H1 (cell line): Measurements from ENCODE around the gene BUD23.

Experiments used
- HDAC2 ChIP-seq, 2 experiments: fragments of 300-600 bp in 1 of 2; sonication (generic) in 1 of 2; IDR thresholded peaks; 2 replicates each; pipeline ENCODE4 v1.6.1; 2011 to 2012; ENCODE audit warnings: low read depth in 2 of 2, low read length in 2 of 2, mild to moderate bottlenecking in 2 of 2, moderate library complexity in 2 of 2, borderline replicate concordance in 1 of 2, inconsistent platforms in 1 of 2
- HDAC6 ChIP-seq: IDR thresholded peaks from one replicate; pipeline ENCODE4 v1.7.1; 2012; ENCODE audit warnings: low read depth, mild to moderate bottlenecking, inconsistent platforms, low read length, moderate library complexity
- MAX ChIP-seq: IDR thresholded peaks from 2 replicates; pipeline ENCODE4 v1.6.1; 2012; ENCODE audit warnings: inconsistent platforms
- POLR2AphosphoS5 ChIP-seq: IDR thresholded peaks from 2 replicates; pipeline ENCODE4 v1.6.1; 2011; ENCODE audit warnings: low read depth, low read length
- SIN3A ChIP-seq, 2 experiments: IDR thresholded peaks in 1 of 2; conservative IDR thresholded peaks in 1 of 2; 2 replicates each; pipeline ENCODE4 v1.6.1; 2011 to 2012; ENCODE audit warnings: low read length in 2 of 2, improper control_type of control experiment in 1 of 2, low read depth in 1 of 2, mild to moderate bottlenecking in 1 of 2
- SRF ChIP-seq: IDR thresholded peaks from 2 replicates; pipeline ENCODE4 v1.6.1; 2011; ENCODE audit warnings: mild to moderate bottlenecking, low read depth, low read length, moderate library complexity
- TBP ChIP-seq: IDR thresholded peaks from 2 replicates; pipeline ENCODE4 v1.6.1; 2011; ENCODE audit warnings: low read depth, low read length, improper control_type of control experiment
- USF2 ChIP-seq: IDR thresholded peaks from 2 replicates; pipeline ENCODE4 v1.6.1; 2011; ENCODE audit warnings: low read length, improper control_type of control experiment
- TF ChIP-seq, protein P1 (sequence below), 3 experiments: IDR thresholded peaks; 1 replicate in 2 of 3; 2 replicates in 1 of 3; pipeline versions ENCODE4 v1.5.1 to v1.6.1; 2011; ENCODE audit warnings: low read length in 3 of 3, mild to moderate bottlenecking in 3 of 3, inconsistent platforms in 2 of 3, low read depth in 1 of 3, moderate library complexity in 1 of 3; ENCODE audit not compliant: insufficient read depth in 1 of 3; ENCODE audit errors: control extremely low read depth in 1 of 3

DNA sequence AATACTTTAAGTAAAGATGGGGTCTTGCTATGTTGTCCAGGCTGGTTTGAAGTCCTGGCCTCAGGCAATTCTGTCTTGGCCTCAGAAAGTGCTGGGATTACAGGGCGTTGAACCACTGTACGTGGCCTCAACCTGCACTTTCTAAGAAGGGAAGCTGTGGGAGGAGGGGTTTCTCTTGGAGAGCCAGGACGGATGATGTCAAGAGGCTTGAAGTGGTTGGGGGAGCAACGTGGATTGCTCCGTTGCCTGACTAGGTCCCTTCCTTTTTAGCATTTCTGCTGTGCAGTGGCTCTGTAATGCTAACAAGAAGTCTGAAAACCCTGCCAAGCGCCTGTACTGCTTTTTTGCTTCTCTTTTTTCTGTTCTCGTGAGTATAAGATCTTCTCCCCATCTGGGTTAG lies 7.2 kb downstream of the BUD23 start:
- TF ChIP-seq MAX = no peak
- no peak; the same call in 1 of the 2 replicates for TF ChIP-seq POLR2AphosphoS5
- TF ChIP-seq TBP = no peak
- no peak for TF ChIP-seq HDAC6
- no peak for TF ChIP-seq SRF
- TF ChIP-seq SIN3A (conservative IDR thresholded peaks at IDR 0.05 in 1 of 2, IDR thresholded peaks at IDR 0.05 in 1 of 2; ENCODE audit: low read depth in 1 of 2, low read length in 2 of 2) = no peak
- no peak for TF ChIP-seq USF2
- no peak for TF ChIP-seq HDAC2 (IDR thresholded peaks at IDR 0.05; ENCODE audit: borderline replicate concordance in 1 of 2, low read depth in 2 of 2, low read length in 2 of 2)
- TF ChIP-seq, protein P1, sequence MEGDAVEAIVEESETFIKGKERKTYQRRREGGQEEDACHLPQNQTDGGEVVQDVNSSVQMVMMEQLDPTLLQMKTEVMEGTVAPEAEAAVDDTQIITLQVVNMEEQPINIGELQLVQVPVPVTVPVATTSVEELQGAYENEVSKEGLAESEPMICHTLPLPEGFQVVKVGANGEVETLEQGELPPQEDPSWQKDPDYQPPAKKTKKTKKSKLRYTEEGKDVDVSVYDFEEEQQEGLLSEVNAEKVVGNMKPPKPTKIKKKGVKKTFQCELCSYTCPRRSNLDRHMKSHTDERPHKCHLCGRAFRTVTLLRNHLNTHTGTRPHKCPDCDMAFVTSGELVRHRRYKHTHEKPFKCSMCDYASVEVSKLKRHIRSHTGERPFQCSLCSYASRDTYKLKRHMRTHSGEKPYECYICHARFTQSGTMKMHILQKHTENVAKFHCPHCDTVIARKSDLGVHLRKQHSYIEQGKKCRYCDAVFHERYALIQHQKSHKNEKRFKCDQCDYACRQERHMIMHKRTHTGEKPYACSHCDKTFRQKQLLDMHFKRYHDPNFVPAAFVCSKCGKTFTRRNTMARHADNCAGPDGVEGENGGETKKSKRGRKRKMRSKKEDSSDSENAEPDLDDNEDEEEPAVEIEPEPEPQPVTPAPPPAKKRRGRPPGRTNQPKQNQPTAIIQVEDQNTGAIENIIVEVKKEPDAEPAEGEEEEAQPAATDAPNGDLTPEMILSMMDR (IDR thresholded peaks at IDR 0.05; ENCODE audit: control extremely low read depth in 1 of 3, insufficient read depth in 1 of 3, low read depth in 1 of 3, low read length in 3 of 3) = no peak
